Measurements from ENCODE around the gene SRPK2. TPM values are rescaled to one million over a fixed set of nuclear protein-coding genes. Genes with fewer than 3 reads are reported as not detected.

Gene SRPK2
- total RNA-seq, 3 donors from 2014 or later: 44.6 to 68.2 (median 60.6) TPM

- Histone ChIP-seq H3K27me3 (no peaks in the 10 kb centered on the region), H3K9me3 (no peaks in the 10 kb centered on the region), H3K27ac (no peak overlapping the region), H3K36me3 (no peaks in the 10 kb centered on the region), H3K4me1 (no peaks in the 10 kb centered on the region), H3K4me3 (no peak overlapping the region)
- intact Hi-C loops (cut with DNase I; ENCODE audit: low total_unique reads): no loop called here
- no peak for TF ChIP-seq POLR2AphosphoS5 (IDR thresholded peaks at IDR 0.05)
- no peak for TF ChIP-seq CTCF (IDR thresholded peaks at IDR 0.05)
- no peak for TF ChIP-seq POLR2A (IDR thresholded peaks at IDR 0.05)
- no peak for DNase-seq (ENCODE audit: low spot score in 2 of 2)
Observed at GRCh38 chr7:105224884-105225651, 163.7 kb downstream of the SRPK2 start.

- no peaks in the 10 kb centered on the region for H3K4me1 ChIP-seq
- H3K27me3 ChIP-seq: no peaks in the 10 kb centered on the region
- DNase-seq (ENCODE audit: low spot score in 2 of 2): no peak
- no peaks in the 10 kb centered on the region for H3K36me3 ChIP-seq
- TF ChIP-seq POLR2A (IDR thresholded peaks at IDR 0.05): no peak
- TF ChIP-seq CTCF (IDR thresholded peaks at IDR 0.05): no peak
- no peak overlapping the region for H3K4me3 ChIP-seq
- intact Hi-C loops (cut with DNase I; ENCODE audit: low total_unique reads): no loop called here
- H3K9me3 ChIP-seq: no peaks in the 10 kb centered on the region
- H3K27ac ChIP-seq: no peak overlapping the region
Observed at GRCh38 chr7:105222953-105223352, 165.8 kb downstream of the SRPK2 start.

GRCh38 chr7:105219771-105220160 is 169.0 kb downstream of the SRPK2 start:
- Histone ChIP-seq H3K4me1 (peaks cover 0 to 5% of the 10 kb centered on the region in 2 donors), H3K4me3 (no peak overlapping the region), H3K27ac (no peak overlapping the region), H3K9me3 (no peaks in the 10 kb centered on the region), H3K27me3 (no peaks in the 10 kb centered on the region), H3K36me3 (no peaks in the 10 kb centered on the region)
- no peak for DNase-seq (ENCODE audit: low spot score in 2 of 2)
- intact Hi-C loops (cut with DNase I; ENCODE audit: low total_unique reads): no loop called here
- TF ChIP-seq POLR2AphosphoS5 (IDR thresholded peaks at IDR 0.05) (no peak), CTCF (IDR thresholded peaks at IDR 0.05) (no peak), POLR2A (IDR thresholded peaks at IDR 0.05) (no peak)

- TF ChIP-seq POLR2AphosphoS5 (IDR thresholded peaks at IDR 0.05) (no peak), POLR2A (IDR thresholded peaks at IDR 0.05) (no peak), CTCF (IDR thresholded peaks at IDR 0.05) (no peak)
- no peaks in the 10 kb centered on the region for H3K9me3 ChIP-seq
- no peaks in the 10 kb centered on the region for H3K27me3 ChIP-seq
- no peaks in the 10 kb centered on the region for H3K36me3 ChIP-seq
- DNase-seq (ENCODE audit: low spot score in 2 of 2): no peak
- H3K27ac ChIP-seq: no peak overlapping the region
- intact Hi-C loops (cut with DNase I; ENCODE audit: low total_unique reads): no loop called here
- peaks cover 0 to 5% of the 10 kb centered on the region in 2 donors for H3K4me1 ChIP-seq
- no peak overlapping the region for H3K4me3 ChIP-seq
Observed at GRCh38 chr7:105218939-105219770, 169.6 kb downstream of the SRPK2 start.

GRCh38 chr7:105218215-105218614 is 170.5 kb downstream of the SRPK2 start:
- Histone ChIP-seq H3K4me1 (peaks cover 0 to 5% of the 10 kb centered on the region in 2 donors), H3K27ac (peak overlapping the region in 1 of 2 donors; percentile 2), H3K4me3 (no peak overlapping the region), H3K36me3 (no peaks in the 10 kb centered on the region), H3K27me3 (no peaks in the 10 kb centered on the region), H3K9me3 (no peaks in the 10 kb centered on the region)
- TF ChIP-seq POLR2AphosphoS5 (IDR thresholded peaks at IDR 0.05) (no peak), CTCF (IDR thresholded peaks at IDR 0.05) (no peak), POLR2A (IDR thresholded peaks at IDR 0.05) (no peak)
- no peak for DNase-seq (ENCODE audit: low spot score in 2 of 2)
- intact Hi-C loops (cut with DNase I; ENCODE audit: low total_unique reads): no loop called here

All from breast epithelium (tissue), 4 donors.